K562 (cell line): ENCODE data around the gene ATOH8. TPM values are rescaled to one million over a fixed set of nuclear protein-coding genes. Genes with fewer than 3 reads are reported as not detected.

ENCODE experiments used
- ATAC-seq: fragments of 200-7000 bp; cut with Tn5 transposase; 3 replicates; pipeline ENCODE4 v1.9.1; 2020; ENCODE audit warnings: moderate library complexity
- BruUV-seq: library from RNA; stranded (reverse); fragments of 400-500 nt; replicated peaks from 2 replicates; lab custom pipeline; 2021; lab: Mats Ljungman, UMichigan
- CTCF ChIA-PET: fragments of 300-600 bp; formaldehyde crosslinking; extraction: SDS; loops from one replicate; lab custom pipeline; 2021; ENCODE audit warnings: low intra/inter-chr PET ratio; lab: Yijun Ruan, JAX
- POLR2A ChIA-PET: fragments of 300-600, 350-650 bp; sonication (Branson Sonifier 250); formaldehyde crosslinking; extraction: SDS; loops from one replicate; lab custom pipeline; 2021; ENCODE audit warnings: antibody characterized with exemption, inconsistent platforms; lab: Yijun Ruan, JAX
- DNase-seq, 4 experiments: peaks; one replicate each; pipeline versions ENCODE4 v3.0.0 to v3.0.0-alpha.2; 2011 to 2018; ENCODE audit warnings: low spot score in 3 of 4, mixed read lengths in 3 of 4; ENCODE audit errors: extremely low read depth in 1 of 4
- FAIRE-seq: peaks from 2 replicates; lab custom pipeline; 2011; peaks lifted over from hg19 to GRCh38; lab: Jason Lieb, UNC
- H2AFZ ChIP-seq: 2 replicates; pipeline ENCODE4 v1.6.0; 2011; ENCODE audit warnings: low read depth, low read length, control low read depth, inconsistent platforms
- H3K27ac ChIP-seq: fragments of 200-600 bp; 3 replicates; pipeline ENCODE4 v1.8.0; 2011; ENCODE audit warnings: low read depth, mild to moderate bottlenecking, control low read depth, inconsistent platforms, low read length, moderate library complexity, mixed read lengths; ENCODE audit errors: extremely low read depth
- H3K27me3 ChIP-seq, 2 experiments: fragments of 300-600 bp in 1 of 2; 2 replicates in 1 of 2; 3 replicates in 1 of 2; pipeline versions ENCODE4 v1.6.0 to v1.8.0; 2011; ENCODE audit warnings: inconsistent platforms in 2 of 2, low read length in 2 of 2, mild to moderate bottlenecking in 1 of 2, mixed read lengths in 1 of 2, moderate library complexity in 1 of 2; ENCODE audit not compliant: control insufficient read depth in 2 of 2, insufficient read depth in 2 of 2
- H3K36me3 ChIP-seq: fragments of 300-600 bp; 3 replicates; pipeline ENCODE4 v1.8.0; 2011; ENCODE audit warnings: mild to moderate bottlenecking, low read length, inconsistent platforms; ENCODE audit not compliant: control insufficient read depth, insufficient read depth
- H3K4me1 ChIP-seq, 2 experiments: fragments of 200-600 bp in 1 of 2; replicated peaks in 1 of 2; 2 replicates in 1 of 2; 3 replicates in 1 of 2; pipeline versions ENCODE4 v1.5.1 to v1.8.0; 2011; ENCODE audit warnings: inconsistent platforms in 2 of 2, low read length in 2 of 2, mild to moderate bottlenecking in 1 of 2, mixed read lengths in 1 of 2, moderate library complexity in 1 of 2; ENCODE audit not compliant: control insufficient read depth in 2 of 2, insufficient read depth in 2 of 2
- H3K4me2 ChIP-seq: 2 replicates; pipeline ENCODE4 v1.6.1; 2011; ENCODE audit warnings: low read length, control low read depth, inconsistent platforms, mixed read lengths; ENCODE audit not compliant: insufficient read depth
- H3K4me3 ChIP-seq: fragments of 200-600 bp; sonication (generic), shearing (Covaris generic); 2 replicates; pipeline ENCODE4 v1.5.1; 2016; ENCODE audit warnings: control low read depth, inconsistent platforms
- H3K79me2 ChIP-seq: fragments of 200-600 bp; 3 replicates; pipeline ENCODE4 v1.8.0; 2011; ENCODE audit warnings: low read length, inconsistent platforms; ENCODE audit not compliant: control insufficient read depth, insufficient read depth
- H3K9ac ChIP-seq, 2 experiments: 2 replicates each; pipeline versions ENCODE4 v1.6.0 to v1.6.1; 2011; ENCODE audit warnings: low read depth in 2 of 2, low read length in 2 of 2, control low read depth in 1 of 2, inconsistent platforms in 1 of 2, mild to moderate bottlenecking in 1 of 2, mixed read lengths in 1 of 2; ENCODE audit not compliant: insufficient read depth in 1 of 2
- H3K9me1 ChIP-seq: one replicate; pipeline ENCODE4 v1.6.0; 2011; ENCODE audit warnings: inconsistent platforms, mild to moderate bottlenecking, low read length, moderate library complexity; ENCODE audit not compliant: control insufficient read depth, insufficient read depth
- H3K9me3 ChIP-seq: replicated peaks from 2 replicates; pipeline ENCODE4 v1.5.1; 2011; ENCODE audit warnings: low read depth, low read length, inconsistent platforms; ENCODE audit not compliant: control insufficient read depth, insufficient read depth
- H4K20me1 ChIP-seq: replicated peaks from 2 replicates; pipeline ENCODE4 v1.6.1; 2011; ENCODE audit warnings: low read length, inconsistent platforms, mixed read lengths; ENCODE audit not compliant: control insufficient read depth, insufficient read depth
- ARID1B ChIP-seq: fragments of 450-650 bp; IDR thresholded peaks from 2 replicates; pipeline ENCODE4 v1.6.1; 2016; ENCODE audit warnings: antibody characterized with exemption, mild to moderate bottlenecking, inconsistent platforms
- CBFA2T3 ChIP-seq: fragments of 450-650 bp; IDR thresholded peaks from 2 replicates; pipeline ENCODE4 v1.6.1; 2017
- GABPB2 ChIP-seq: fragments of 250-450 bp; sonication (Bioruptor Pico); conservative IDR thresholded peaks from 2 replicates; pipeline ENCODE4 v1.5.1; 2021; ENCODE audit warnings: mild to moderate bottlenecking
- GATA2 ChIP-seq: sonication (generic); formaldehyde crosslinking; IDR thresholded peaks from 2 replicates; pipeline ENCODE4 v1.4.0; 2020; ENCODE audit warnings: mild to moderate bottlenecking, missing genetic modification reagents
- GTF2F1 ChIP-seq: IDR thresholded peaks from 2 replicates; pipeline ENCODE4 v1.6.1; 2011; ENCODE audit warnings: low read depth, low read length, improper control_type of control experiment
- KDM1A ChIP-seq, 2 experiments: fragments of 450-650 bp; IDR thresholded peaks; 2 replicates each; pipeline ENCODE4 v1.6.1; 2016; ENCODE audit warnings: mild to moderate bottlenecking in 2 of 2
- KLF1 ChIP-seq: fragments of 450-650 bp; IDR thresholded peaks from 2 replicates; pipeline ENCODE4 v1.6.1; 2016; ENCODE audit warnings: missing genetic modification characterization, missing compliant biosample characterization
- PHTF2 ChIP-seq: fragments of 250-450 bp; sonication (Bioruptor Pico); IDR thresholded peaks from 2 replicates; pipeline ENCODE4 v1.5.0; 2021; ENCODE audit warnings: mild to moderate bottlenecking
- RFX5 ChIP-seq: IDR thresholded peaks from 2 replicates; pipeline ENCODE4 v1.6.1; 2011; ENCODE audit warnings: low read depth, mild to moderate bottlenecking, improper control_type of control experiment, low read length
- SRSF7 ChIP-seq: fragments of 200-400 bp; formaldehyde crosslinking; optimal IDR thresholded peaks from 2 replicates; pipeline ENCODE3; 2017; ENCODE audit warnings: mild to moderate bottlenecking, low read depth, low read length
- STAT5B ChIP-seq: fragments of 250-450 bp; sonication (Bioruptor Pico); IDR thresholded peaks from 2 replicates; pipeline ENCODE4 v1.8.0; 2021; ENCODE audit warnings: mild to moderate bottlenecking, inconsistent platforms
- ZNF197 ChIP-seq: fragments of 200-800 bp; sonication (Bioruptor generic); IDR thresholded peaks from 2 replicates; pipeline ENCODE4 v1.6.1; 2016; ENCODE audit warnings: low read depth, missing genetic modification characterization, missing compliant biosample characterization
- ZNF431 ChIP-seq: sonication (generic); formaldehyde crosslinking; IDR thresholded peaks from 2 replicates; pipeline ENCODE4 v1.8.0; 2022; ENCODE audit warnings: mild to moderate bottlenecking, missing genetic modification reagents
- ZNF57 ChIP-seq: fragments of 450-650 bp; formaldehyde crosslinking; IDR thresholded peaks from 2 replicates; pipeline ENCODE4 v1.4.0; 2020; ENCODE audit warnings: mild to moderate bottlenecking, moderate library complexity
- ZSCAN32 ChIP-seq: fragments of 450-650 bp; formaldehyde crosslinking; IDR thresholded peaks from 2 replicates; pipeline ENCODE4 v1.4.0; 2020; ENCODE audit warnings: mild to moderate bottlenecking, moderate library complexity
- WGBS: fragments of 100-300 bp; shearing (Covaris generic); methylation state at CpG from one replicate; pipeline ENCODE4 v1.1.6; 2016; ENCODE audit warnings: low coverage, mixed read lengths; ENCODE audit not compliant: insufficient coverage; ENCODE audit errors: missing lambda C conversion rate; 5-methylcytosine and 5-hydroxymethylcytosine counted together
- in situ Hi-C: fragments of 300-500 bp; cut with MboI; formaldehyde crosslinking; loops from 4 replicates; pipeline ENCODE4 v1.15.0; 2018; ENCODE audit warnings: inconsistent platforms, mixed read lengths
- intact Hi-C: fragments of 100-400 bp; cut with micrococcal nuclease; formaldehyde crosslinking; loops from 2 replicates; pipeline ENCODE4 v1.14.2; 2022
- polyA plus RNA-seq, 8 experiments: library from polyadenylated mRNA; depleted of rRNA in 4 of 8; stranded (reverse) in 5 of 8; unstranded in 3 of 8; fragments of >200 nt; fragmentation: Nextera tagmentation in 2 of 8; fragmentation: Illumina TruSeq in 1 of 8; extraction: Ambion mirVana in 2 of 8; extraction: Trizol in 1 of 8; gene quantifications; 2 replicates each; pipeline versions ENCODE4 v1.2.1 to v1.2.3, GENCODE V29; 2011 to 2014; ENCODE audit warnings: inconsistent platforms in 1 of 8, missing spikeins in 1 of 8
- total RNA-seq, 7 experiments: library from RNA; depleted of rRNA in 6 of 7; stranded (reverse); fragments of >200 nt in 6 of 7; fragmentation: Illumina TruSeq in 2 of 7; extraction: Trizol in 2 of 7; gene quantifications; 2 replicates each; pipeline versions ENCODE4 v1.2.1 to v1.2.3, GENCODE V29; 2011 to 2021; ENCODE audit warnings: low replicate concordance in 1 of 7
- TF ChIP-seq, protein P1 (sequence below): fragments of 250-450 bp; sonication (Bioruptor Pico); IDR thresholded peaks from 2 replicates; pipeline ENCODE4 v1.9.0; 2021; ENCODE audit warnings: mild to moderate bottlenecking
- TF ChIP-seq, protein P2 (sequence below): fragments of 250-450 bp; sonication (Bioruptor Pico); IDR thresholded peaks from 2 replicates; pipeline ENCODE4 v1.8.0; 2021; ENCODE audit warnings: mild to moderate bottlenecking, moderate library complexity

The ATOH8 gene
- total and polyA plus RNA-seq, 9 of the 15 experiments (the other 6 are each of a cell fraction or from before 2014, with no cell fraction given) = not detected

DNA sequence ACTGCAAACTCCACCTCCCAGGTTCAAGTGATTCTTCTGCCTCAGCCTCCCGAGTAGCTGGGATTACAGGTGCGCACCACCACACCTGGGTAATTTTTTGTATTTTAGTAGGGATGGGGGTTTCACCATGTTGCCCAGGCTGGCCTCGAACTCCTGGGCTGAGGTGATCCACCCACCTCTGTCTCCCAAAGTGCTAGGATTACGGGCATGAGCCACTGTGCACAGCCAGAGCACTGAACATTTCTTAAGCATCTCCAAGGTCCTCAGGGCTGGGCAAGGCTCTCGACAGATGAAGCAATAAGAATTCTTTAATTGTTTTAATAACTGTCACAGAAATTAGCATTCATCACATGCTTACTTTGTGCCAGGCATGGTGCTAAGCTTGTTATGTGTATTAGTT is 4.1 kb downstream of the ATOH8 start:
- WGBS = 5% methylated on average over 3 of the region's 5 CpGs
- DNase-seq (no peak), ATAC-seq (no peak), FAIRE-seq (no peak)
- Histone ChIP-seq H2AFZ (no peak overlapping the region), H3K79me2 (no peaks in the 10 kb centered on the region), H3K27me3 (peaks cover 46 to 80% of the 10 kb centered on the region in 2 experiments), H3K4me3 (no peak overlapping the region), H3K27ac (no peak overlapping the region), H3K36me3 (no peaks in the 10 kb centered on the region), H3K9me1 (peaks cover 5% of the 10 kb centered on the region), H4K20me1 (peaks cover 3% of the 10 kb centered on the region), H3K9ac (no peak overlapping the region), H3K4me2 (no peak overlapping the region), H3K4me1 (peaks cover 0 to 22% of the 10 kb centered on the region in 2 experiments; a peak in 2 of 5 replicates), H3K9me3 (no peaks in the 10 kb centered on the region)
- ChIA-PET CTCF (no interaction called here), POLR2A (no interaction called here)
- intact Hi-C loops = loop anchor here (10.0 kb wide), 1 partner anchor 327 kb away; no protein-coding TSS in a partner anchor
- BruUV-seq = no TSS peak
- in situ Hi-C loops = no loop called here
- TF ChIP-seq KDM1A (IDR thresholded peaks at IDR 0.05) (no peak), GATA2 (CRISPR knock-in tag) (no peak), ZNF57 (no peak), ZNF197 (no peak), PHTF2 (CRISPR knock-in tag) (no peak), STAT5B (no peak), ARID1B (no peak), ZSCAN32 (CRISPR knock-in tag) (no peak), CBFA2T3 (no peak), KLF1 (tag) (no peak), SRSF7 (no peak), RFX5 (no peak), GABPB2 (CRISPR knock-in tag) (no peak), GTF2F1 (no peak), ZNF431 (CRISPR knock-in tag) (no peak)
- TF ChIP-seq, protein P1, sequence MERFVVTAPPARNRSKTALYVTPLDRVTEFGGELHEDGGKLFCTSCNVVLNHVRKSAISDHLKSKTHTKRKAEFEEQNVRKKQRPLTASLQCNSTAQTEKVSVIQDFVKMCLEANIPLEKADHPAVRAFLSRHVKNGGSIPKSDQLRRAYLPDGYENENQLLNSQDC (CRISPR knock-in tag) = no peak
- TF ChIP-seq, protein P2, sequence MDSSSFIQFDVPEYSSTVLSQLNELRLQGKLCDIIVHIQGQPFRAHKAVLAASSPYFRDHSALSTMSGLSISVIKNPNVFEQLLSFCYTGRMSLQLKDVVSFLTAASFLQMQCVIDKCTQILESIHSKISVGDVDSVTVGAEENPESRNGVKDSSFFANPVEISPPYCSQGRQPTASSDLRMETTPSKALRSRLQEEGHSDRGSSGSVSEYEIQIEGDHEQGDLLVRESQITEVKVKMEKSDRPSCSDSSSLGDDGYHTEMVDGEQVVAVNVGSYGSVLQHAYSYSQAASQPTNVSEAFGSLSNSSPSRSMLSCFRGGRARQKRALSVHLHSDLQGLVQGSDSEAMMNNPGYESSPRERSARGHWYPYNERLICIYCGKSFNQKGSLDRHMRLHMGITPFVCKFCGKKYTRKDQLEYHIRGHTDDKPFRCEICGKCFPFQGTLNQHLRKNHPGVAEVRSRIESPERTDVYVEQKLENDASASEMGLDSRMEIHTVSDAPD (CRISPR knock-in tag) = no peak
